ENCODE results near the gene CORIN. TPM values are rescaled to one million over a fixed set of nuclear protein-coding genes. Genes with fewer than 3 reads are reported as not detected.

CORIN gene
- total and polyA plus RNA-seq, 2 of the 4 experiments (the other 2 are of a cell fraction), result 20.3 to 24.7 TPM

DNA sequence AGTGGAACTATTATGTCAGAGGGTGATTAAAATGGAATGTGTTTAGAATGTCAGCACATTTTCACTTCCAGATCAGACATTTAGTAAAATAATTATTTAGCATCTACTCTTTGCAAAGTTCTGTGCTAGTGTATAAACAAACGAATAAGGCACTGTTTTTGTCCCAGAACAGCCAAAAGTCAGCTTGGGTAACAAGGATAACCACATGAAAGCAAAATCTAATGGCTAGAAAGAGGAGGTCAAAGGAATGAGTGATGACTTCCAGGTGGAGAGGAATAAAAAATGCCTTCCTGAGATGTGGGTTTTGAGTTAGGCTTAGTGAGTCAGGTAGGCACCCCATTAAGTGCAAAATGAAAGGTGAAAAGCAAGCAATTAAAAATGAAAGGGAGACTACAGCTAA lies 240.2 kb downstream of the CORIN start:
- no peaks in the 10 kb centered on the region for H3K9me3 ChIP-seq (ENCODE audit: control insufficient read depth, insufficient read depth, low read length)
- intact Hi-C loops (cut with micrococcal nuclease), result no loop called here
- no peak overlapping the region for H3K23ac ChIP-seq (ENCODE audit: low read depth, low read length)
- no peak overlapping the region for H3K9ac ChIP-seq (ENCODE audit: low read depth, low read length)
- no peak overlapping the region for H3K4ac ChIP-seq (ENCODE audit: low read depth, low read length)
- H2BK5ac ChIP-seq (ENCODE audit: low read depth, low read length, poor library complexity, severe bottlenecking), result no peak overlapping the region
- no peak overlapping the region for H2BK120ac ChIP-seq (ENCODE audit: low read depth, low read length)
- ATAC-seq (ENCODE audit: low read depth) (no peak), DNase-seq (no peak)
- H2AFZ ChIP-seq (replicated peaks; ENCODE audit: low read length, poor library complexity), result no peak overlapping the region
- H4K20me1 ChIP-seq (ENCODE audit: insufficient read depth, low read length), result no peaks in the 10 kb centered on the region
- no peak overlapping the region for H3K4me3 ChIP-seq (ENCODE audit: insufficient read depth, low read depth, low read length)
- H4K8ac ChIP-seq (ENCODE audit: low read depth in 2 of 2, low read length in 2 of 2), result no peak overlapping the region
- no peaks in the 10 kb centered on the region for H3K79me1 ChIP-seq (ENCODE audit: low read depth in 1 of 2, low read length in 2 of 2)
- H2BK20ac ChIP-seq (ENCODE audit: low read depth, low read length), result no peak overlapping the region
- H3K9me1 ChIP-seq (ENCODE audit: insufficient read depth, low read length), result 0 out of 2 replicates have a peak, but pooled peaks cover 2% of the 10 kb centered on the region
- dilution Hi-C loops (cut with HindIII; ENCODE audit: low sequenced_read_pairs, unreplicated experiment), result no loop called here
- H3K56ac ChIP-seq (ENCODE audit: extremely low read depth, insufficient read depth, low read length), result no peak overlapping the region
- POLR2A ChIA-PET (ENCODE audit: unreplicated experiment), result no interaction called here
- no peak overlapping the region for H3K18ac ChIP-seq (ENCODE audit: low read depth, low read length)
- H3K27me3 ChIP-seq (ENCODE audit: control insufficient read depth, insufficient read depth, low read length), result no peaks in the 10 kb centered on the region
- no peak overlapping the region for H2BK15ac ChIP-seq (ENCODE audit: low read depth, low read length)
- H3K27ac ChIP-seq (ENCODE audit: insufficient read depth, low read length), result no peak overlapping the region
- H4K5ac ChIP-seq (ENCODE audit: low read depth, low read length), result no peak overlapping the region
- no peak overlapping the region for H2AK9ac ChIP-seq (replicated peaks; ENCODE audit: low read depth, low read length, poor library complexity)
- no peaks in the 10 kb centered on the region for H3K4me1 ChIP-seq (ENCODE audit: control insufficient read depth, insufficient read depth, low read length)
- no TSS peak for BruUV-seq (replicated peaks)
- no peak for TF ChIP-seq SMC3 (IDR thresholded peaks at IDR 0.05; ENCODE audit: low read depth, low read length)
- TF ChIP-seq CEBPB (IDR thresholded peaks at IDR 0.05; ENCODE audit: low read depth, low read length), result no peak
- WGBS, 2 experiments (ENCODE audit: extremely low coverage in 2 of 2, insufficient read length in 1 of 2), result no CpG with 5 or more reads among the region's 1 CpG
- no peak overlapping the region for H3K14ac ChIP-seq (replicated peaks; ENCODE audit: low read depth, low read length)
- H4K91ac ChIP-seq (ENCODE audit: insufficient read depth, low read depth, low read length), result no peak overlapping the region
- in situ Hi-C loops (cut with MboI; ENCODE audit: low sequenced_read_pairs), result no loop called here
- CTCF ChIA-PET, result no interaction called here
- no peak overlapping the region for H2AK5ac ChIP-seq (ENCODE audit: low read depth, low read length)
- no peak overlapping the region for H3K4me2 ChIP-seq (ENCODE audit: low read depth, low read length)
- 0 out of 2 replicates have a peak, but pooled peaks cover 2% of the 10 kb centered on the region for H3K36me3 ChIP-seq (ENCODE audit: control insufficient read depth, insufficient read depth, low read length)
